Nasal cavity respiratory epithelium epithelial cell of viscerocranial mucosa (primary cell): ENCODE measurements around the gene OR5V1. TPM values are rescaled to one million over a fixed set of nuclear protein-coding genes. Genes with fewer than 3 reads are reported as not detected.

Source experiments
- total RNA-seq: library from RNA; depleted of rRNA; stranded (reverse); fragments of >200 nt; gene quantifications from 2 replicates; pipeline ENCODE4 v1.2.3, GENCODE V29; 2014

Gene OR5V1
- total RNA-seq = not detected in 2 replicates

GRCh38 chr6:29368765-29369164, at the start of gene OR5V1:
TSS of gene OR5V1 (minus strand) at chr6:29368865. CDS start at chr6:29356195, 12,670 bp downstream.

GRCh38 chr6:29414588-29414987, 45.9 kb upstream of the OR5V1 start, which contains the start of gene OR12D1:
TSS of gene OR12D1 (plus strand) at chr6:29414928.

GRCh38 chr6:29395331-29395730, 26.7 kb upstream of the OR5V1 start, which contains the start of gene OR12D2:
TSS of gene OR12D2 (plus strand) at chr6:29395631. CDS start at chr6:29396700, 1,069 bp downstream.

GRCh38 chr6:29375191-29375590, 6.5 kb upstream of the OR5V1 start, which contains the start of gene OR12D3:
TSS of gene OR12D3 (minus strand) at chr6:29375291. CDS start at chr6:29375287, 4 bp downstream.

Other genes starting within 250 kb of the OR5V1 start
- not detected in 2 replicates for gene OR2J2, start 198.0 kb downstream of the OR5V1 start, total RNA-seq
- gene OR14J1, start 67.2 kb downstream of the OR5V1 start, total RNA-seq = not detected in 2 replicates
- not detected in 2 replicates for gene OR12D3, start 6.4 kb upstream of the OR5V1 start, total RNA-seq
- gene OR12D2, start 26.8 kb upstream of the OR5V1 start, total RNA-seq = not detected in 2 replicates
- gene OR12D1, start 46.1 kb upstream of the OR5V1 start, total RNA-seq = not detected in 2 replicates
- gene OR10C1, start 70.4 kb upstream of the OR5V1 start, total RNA-seq = not detected in 2 replicates
- gene OR11A1, start 88.2 kb upstream of the OR5V1 start, total RNA-seq = not detected in 2 replicates
- not detected in 2 replicates for gene OR2H1, start 88.3 kb upstream of the OR5V1 start, total RNA-seq
- not detected in 2 replicates for gene MAS1L, start 119.1 kb upstream of the OR5V1 start, total RNA-seq
- gene UBD, start 190.9 kb upstream of the OR5V1 start, total RNA-seq = not detected in 2 replicates
- not detected in 2 replicates for gene OR2H2, start 216.3 kb upstream of the OR5V1 start, total RNA-seq